GM18873 (cell line): Measurements from ENCODE around the gene FNBP1.
A peak's percentile ranks its signal among the peaks of the same experiment; 100 is the strongest.

Experiments
- ATAC-seq: cut with Tn5 transposase; IDR thresholded peaks from one replicate; pipeline ENCODE4 v1.9.1; 2021; ENCODE audit warnings: mild to moderate bottlenecking, moderate library complexity, moderate number of reproducible peaks; ENCODE audit not compliant: unreplicated experiment, low FRiP score

Gene FNBP1

DNA sequence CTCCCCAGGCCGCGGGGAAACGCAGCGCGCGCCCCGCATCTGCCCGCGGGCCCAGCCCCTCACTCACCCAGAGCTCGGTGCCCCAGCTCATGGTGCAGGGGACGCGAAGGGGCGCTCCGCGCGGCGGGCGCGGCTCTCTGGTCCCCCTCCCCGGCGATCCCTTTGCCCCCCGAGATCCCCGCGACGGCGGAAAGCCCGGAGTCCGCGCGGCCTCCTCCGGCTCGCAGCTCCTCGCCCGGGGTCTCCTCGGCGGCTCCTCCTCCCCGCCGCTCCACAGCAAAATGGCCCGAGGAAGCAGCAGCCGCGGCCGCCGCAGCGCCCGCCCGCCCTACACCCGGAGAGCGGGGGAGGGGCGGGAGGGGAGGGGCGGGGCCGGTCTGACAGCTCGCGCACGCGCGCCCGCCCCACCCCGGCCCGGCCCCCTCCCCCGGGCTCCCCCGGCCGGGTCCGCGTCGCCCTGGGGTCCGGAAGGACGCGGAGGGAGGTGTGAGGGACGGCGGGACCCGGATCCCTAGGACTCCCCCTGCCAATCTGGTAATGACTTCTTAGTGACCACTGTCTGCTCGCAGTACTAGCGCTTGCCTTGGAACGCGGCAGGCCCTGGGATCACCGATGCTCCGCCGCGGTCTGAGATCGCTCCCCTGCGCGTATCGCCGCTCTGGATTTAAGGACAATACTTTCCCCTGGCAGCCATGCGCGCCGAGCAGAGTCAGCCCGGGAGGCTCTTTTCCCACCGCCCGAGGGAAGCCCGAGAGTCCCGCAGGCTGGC lies at the start of gene FNBP1:
FNBP1 (minus strand) TSS at position 305 of the 769 bp plus-strand sequence; CDS start at position 91, 214 bp downstream.
- ATAC-seq: no peak

DNA sequence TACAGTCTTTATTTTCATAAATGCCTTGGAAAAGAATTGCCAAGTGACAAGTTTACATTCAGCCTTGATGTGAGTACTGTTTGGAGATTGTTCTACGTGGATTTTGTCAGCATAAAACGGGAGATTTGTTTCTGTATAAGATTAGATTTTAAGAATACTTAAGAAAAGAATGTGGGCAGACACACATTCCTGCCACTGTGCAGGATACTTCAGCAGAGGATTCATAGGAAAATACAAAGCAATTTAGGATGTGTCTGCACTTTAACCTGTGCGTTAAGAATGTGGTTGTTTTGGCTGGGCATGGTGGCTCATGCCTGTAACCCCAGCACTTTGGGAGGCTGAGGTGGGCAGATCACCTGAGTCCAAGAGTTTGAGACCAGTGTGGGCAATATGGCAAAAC lies 47.9 kb upstream of the FNBP1 start:
- ATAC-seq: no peak

DNA sequence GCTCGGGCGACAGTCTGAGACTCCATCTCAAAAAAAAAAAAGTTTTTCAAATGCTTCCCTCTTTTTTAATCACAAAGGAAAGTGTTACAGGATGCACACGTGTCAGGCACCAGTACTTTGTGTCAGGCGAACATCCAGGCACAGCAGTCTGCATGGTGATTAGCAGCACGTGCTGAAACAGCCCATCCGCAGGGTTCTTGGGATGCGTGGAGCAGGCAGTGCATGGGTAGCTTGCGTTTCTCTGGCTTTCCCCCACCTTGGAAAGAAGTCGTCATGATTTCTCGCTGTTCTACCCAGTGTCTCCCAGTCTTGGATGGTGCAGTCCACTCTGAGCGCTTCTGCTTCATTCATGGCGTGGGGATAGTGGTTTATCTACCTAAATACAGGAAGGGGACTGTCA lies 46.2 kb upstream of the FNBP1 start:
- no peak for ATAC-seq

DNA sequence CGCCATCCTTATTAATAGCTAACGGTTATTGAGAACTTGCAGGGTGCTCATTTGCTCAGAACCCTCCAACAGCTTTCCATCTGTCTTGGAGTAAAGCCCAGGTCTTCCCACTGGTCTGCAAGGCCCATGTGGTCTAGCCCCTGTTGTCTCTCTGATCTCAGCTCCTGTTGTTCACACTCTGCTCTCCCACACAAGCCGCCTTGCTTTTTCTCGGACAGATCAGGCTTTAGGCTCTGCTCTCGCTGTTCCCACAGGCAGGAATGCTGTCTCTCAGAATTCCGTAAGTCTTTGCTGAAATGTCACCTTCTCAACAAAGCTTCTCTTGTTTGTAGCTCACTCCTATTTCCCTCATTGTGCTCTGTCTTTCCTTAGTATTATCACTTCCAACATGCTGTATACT lies 45.1 kb upstream of the FNBP1 start:
- ATAC-seq: no peak

DNA sequence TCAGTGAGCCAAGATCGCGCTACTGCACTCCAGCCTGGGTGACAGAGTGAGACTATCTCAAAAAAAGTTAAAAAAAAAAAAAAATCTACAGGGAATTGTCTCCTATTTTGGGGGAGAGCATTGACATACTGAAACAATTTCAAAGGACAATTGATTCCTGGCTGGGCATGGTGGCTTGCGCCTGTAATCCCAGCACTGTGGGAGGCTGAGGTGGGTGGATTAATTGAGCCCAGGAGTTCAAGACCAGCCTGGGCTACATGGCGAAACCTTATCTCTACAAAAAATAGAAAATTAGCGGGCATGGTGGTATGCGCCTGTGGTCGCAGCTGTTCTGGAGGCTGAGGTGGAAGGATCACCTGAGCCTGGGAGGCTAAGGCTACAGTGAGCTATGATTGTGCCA lies 41.3 kb upstream of the FNBP1 start:
- ATAC-seq: no peak

DNA sequence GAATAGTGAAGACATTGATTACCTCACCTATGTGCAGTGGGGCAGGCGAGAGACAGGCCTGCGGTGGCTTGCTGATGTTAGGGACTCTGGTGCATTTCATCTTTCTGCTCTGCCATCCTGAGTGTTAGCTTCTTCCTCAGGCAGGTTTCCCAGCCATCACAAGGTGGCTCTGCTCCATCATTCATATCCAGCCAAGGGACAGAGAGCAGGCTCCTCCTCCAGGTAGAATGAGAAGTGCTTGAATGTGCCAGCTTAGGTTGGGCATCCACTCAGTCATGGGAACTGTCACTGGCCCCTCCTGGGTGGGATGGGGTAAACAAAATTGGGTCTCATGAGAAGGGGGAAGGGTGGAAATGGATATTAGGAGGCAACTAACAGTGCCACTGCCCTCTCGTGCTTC lies 35.6 kb upstream of the FNBP1 start:
- ATAC-seq: no peak

DNA sequence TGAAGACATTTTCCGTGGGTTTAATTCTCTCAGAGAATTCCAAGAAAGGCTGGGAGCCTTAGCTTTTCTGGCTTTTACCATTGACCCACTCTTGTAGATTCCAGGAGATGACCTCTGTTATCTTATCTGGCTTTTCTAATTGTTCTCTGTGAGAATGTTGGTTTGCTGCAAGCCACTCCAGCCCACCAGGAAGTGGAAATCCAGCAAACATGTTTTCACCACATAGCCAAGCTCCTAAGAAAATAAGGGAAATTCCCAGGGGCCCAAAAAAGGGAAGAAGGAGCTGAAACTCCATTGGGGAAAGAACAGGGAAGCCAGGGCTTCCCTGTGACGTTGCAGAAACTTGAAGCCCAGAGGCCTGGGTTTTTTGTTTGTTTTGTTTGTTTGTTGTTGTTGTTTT lies 30.4 kb upstream of the FNBP1 start:
- ATAC-seq: no peak

DNA sequence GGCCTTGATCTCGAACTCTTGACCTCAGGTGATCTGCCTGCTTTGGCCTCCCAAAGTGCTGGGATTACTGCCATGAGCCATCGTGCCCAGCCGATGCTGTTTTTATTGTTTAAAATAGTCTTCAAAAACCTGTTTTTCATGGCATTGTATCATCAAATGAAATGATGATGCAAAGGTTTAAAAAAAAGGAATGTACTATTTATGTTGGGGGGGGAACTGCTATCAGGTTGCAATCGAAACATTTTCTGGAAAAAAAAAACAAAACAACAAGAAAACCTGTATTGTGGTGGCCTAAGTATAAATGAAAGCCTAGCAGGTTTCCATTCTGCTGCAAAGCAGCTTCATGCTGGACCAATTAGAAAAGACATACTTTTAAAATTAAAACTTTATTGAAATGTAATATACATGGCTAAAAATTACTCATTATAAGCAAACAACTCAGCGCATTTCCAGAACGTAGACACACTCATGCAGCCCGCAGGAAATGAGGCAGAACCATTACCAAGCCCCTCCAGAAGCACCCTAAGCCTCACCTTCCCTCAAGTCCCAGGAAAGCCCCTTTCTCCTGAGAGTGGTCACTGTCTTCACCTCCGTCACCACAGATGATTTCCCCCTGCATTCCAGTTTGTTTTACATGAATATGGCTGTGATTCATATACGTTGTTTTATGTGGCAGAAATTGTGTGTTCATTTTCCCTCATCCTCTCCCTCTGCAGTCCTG lies 29.7 kb upstream of the FNBP1 start:
- no peak for ATAC-seq

DNA sequence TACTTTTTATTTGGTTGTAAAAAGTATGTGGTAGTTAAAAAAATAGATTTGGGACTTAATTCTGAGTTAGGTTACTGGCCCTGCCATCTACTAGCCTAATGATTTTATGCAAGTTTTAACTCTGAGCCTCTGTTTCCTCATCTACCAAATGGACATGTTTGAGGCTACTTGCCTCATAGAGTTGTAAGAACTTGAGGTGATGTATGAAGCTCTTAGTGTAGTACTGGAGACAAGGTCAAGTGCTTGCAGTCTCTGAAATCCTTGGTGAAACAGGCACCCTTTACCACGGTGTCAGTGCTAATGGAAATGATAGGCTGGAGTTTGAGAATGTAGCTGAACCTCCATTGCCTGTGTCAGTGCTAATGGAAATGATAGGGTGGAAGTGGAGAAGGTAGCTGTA lies 26.1 kb upstream of the FNBP1 start:
- ATAC-seq: no peak

DNA sequence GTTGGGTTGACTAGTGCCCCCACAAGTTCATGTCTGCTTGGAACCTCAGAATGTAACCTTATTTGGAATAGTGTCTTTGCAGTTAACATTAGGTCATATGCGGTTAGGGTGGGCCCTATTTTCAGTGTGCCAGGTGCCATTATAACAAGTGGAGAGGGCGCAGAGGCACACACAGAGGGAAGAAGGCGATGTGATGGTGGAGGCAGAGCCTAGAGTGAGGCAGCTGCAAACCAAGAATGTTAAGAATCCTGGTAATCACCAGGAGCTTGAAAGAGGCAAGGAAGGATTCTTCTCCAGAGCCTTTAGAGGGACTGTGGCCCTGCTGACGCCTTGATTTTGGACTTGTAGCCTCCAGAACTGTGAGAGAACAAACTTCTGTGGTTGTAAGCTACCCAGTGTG lies 21.6 kb upstream of the FNBP1 start:
- ATAC-seq: no peak

DNA sequence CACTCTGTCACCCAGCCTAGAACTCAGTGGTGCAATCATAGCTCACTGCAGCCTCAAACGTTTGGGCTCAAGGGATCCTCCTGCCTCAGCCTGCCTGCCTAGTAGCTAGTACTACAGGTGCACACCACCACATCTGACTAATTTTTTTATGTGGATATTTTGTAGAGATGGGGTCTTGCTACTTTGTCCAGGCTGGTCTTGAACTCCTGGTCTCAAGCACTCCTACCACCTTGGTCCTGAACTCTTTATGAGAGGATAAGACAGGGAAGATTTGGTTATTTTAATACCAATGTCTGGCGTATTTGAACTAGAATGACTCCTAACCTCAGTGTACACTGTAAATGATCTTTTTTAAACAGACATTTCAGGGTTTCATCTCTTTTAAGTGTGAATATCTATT lies 19.8 kb upstream of the FNBP1 start:
- ATAC-seq: no peak

DNA sequence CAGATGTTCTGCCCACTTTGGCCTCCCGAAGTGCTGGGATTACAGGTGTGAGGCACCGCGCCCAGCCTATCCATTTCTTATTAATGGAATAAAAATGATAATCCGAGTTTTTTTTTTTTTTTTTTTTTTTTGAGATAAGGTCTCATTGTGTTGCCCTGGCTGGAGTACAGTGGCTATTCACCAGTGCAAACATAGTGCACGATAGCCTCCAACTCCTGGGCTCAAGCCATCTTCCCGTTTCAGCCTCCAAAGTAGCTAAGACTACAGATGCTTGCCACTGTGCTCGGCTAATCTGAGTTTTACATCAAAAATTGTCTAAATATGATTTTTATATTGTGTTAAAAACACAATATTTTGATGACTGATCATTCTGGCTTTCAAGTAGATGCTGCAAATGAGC lies 17.3 kb upstream of the FNBP1 start:
- no peak for ATAC-seq

DNA sequence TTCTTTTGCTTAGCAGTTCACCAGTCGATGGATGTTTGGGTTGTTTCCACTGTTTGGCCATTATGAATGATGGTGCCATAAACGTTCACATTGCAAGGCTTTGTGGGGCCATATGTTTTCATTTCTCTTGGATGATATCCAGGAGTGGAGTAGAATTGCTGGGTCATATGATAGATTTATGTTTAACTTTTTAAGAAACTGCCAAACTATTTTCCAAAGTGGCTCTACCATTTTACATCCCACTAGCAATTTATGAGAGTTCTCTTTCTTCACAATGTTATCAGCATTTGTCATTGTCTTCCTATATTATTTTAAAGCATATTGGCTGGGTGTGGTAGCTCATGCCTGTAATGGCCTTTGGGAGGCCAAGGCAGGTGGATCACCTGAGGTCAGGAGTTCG lies 15.9 kb upstream of the FNBP1 start:
- ATAC-seq: no peak

DNA sequence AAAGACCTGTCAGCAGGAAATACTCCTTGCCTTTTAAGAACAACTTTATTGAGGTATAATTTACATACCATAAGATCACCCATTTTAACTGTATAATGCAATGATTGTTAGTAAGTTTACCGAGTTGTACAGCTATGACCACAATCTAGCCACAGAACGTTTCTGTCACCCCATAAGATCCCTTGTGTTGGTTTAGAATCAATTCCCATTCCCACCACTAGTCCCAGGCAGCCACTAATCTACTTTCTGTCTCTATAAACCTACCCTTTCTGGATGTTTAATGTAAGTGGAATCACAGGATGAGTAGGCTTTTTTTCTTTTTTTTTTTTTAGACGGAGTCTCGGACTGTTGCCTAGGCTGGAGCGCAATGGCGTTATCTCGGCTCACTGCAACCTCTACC lies 15.2 kb upstream of the FNBP1 start:
- ATAC-seq: no peak

DNA sequence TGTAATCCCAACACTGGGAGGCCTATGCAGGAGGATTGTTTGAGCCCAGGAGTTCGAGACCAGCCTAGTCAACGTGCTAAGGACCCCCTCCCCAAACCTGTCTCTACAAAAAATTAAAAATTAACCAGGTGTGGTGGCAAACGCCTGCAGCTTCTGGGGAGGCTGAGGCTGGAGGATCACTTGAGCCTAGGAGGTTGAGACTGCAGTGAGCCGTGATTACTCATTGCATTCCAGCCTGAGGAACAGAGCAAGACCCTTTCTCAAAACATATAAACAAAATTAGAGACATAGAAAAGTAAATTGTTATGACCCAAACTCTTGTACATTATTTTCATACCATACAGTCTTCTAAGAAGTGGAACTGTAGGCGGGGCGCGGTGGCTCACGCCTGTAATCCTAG lies 11.8 kb upstream of the FNBP1 start:
- ATAC-seq: no peak

DNA sequence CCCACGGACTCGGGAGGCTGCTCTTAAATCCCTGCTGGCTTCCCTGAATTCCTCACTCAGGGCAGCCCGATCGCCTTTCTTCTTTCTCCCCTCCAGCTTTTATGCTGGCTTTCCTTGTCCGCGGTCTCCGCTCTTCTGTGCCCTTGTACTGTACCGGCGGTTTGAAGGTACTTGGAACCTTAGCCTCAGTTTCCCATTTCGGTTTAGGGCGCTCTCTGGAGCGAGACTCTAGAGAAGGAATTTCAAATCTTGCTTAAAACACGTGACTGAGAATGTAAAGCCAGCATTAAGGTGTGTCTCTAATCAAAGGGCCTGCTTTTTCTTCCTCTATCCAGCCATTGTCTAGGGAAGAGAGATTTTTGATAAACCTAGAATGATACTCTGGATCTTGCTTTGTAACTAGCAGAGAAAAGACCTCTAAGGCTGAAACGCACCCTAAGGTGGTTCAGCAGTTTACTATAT lies 11.4 kb upstream of the FNBP1 start:
- no peak for ATAC-seq

DNA sequence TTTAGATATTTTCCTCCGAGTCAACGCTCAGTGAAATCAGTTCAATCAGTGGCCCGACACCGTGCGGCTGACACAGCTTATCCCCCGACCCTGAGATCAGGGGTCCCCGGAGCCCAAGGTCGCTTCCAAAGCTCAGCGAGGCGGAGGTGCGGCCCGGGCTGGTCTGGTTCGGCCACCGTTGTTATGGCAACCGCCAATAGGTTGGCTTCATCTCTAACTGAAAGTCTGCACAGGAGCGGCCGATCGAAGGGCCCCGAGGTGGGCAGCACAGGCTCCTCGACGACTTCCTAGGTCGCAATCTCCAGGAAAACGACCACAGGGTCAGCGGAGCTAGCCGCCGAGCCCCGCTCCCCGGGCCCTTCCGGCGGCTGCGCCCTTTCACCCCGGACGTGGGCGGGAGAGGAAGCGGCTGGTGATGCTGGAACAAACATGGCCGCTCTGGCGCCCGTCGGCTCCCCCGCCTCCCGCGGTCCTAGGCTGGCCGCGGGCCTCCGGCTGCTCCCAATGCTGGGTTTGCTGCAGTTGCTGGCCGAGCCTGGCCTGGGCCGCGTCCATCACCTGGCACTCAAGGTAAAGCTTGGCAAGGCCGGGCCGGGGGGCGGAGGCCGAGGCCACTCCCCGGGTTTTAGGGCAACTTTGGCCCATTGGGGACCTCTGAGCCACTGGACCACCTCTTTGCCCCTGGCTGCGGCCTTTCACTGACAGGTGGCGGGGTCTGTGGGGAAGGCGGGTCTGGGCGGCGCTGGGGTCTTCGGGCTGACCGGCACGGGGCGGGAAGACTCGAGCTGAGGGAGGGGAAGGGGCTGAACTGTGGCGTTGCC lies 10.7 kb upstream of the FNBP1 start, which contains the start of gene GPR107:
GPR107 (plus strand) TSS at position 403 of the 821 bp plus-strand sequence; CDS start at position 430, 27 bp downstream.
- peak; percentile 62 for ATAC-seq

DNA sequence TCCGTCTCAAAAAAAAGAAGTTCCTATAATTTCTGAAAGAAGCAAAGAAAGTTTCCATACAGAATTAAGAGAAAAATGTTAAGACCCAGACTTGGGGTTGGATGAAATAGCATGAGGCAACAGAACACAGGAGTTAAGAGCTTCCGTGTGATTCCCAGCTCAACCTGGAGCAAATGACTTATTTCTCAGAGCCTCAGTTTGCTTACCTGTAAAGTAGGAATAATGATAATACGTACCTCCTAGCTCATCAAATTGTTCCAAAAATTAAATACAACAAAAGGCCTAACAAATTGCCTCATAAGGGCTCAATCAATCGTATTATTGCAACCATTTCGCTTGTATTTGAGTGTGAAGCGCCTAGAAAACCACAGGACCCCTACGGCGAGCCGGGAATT lies 10.1 kb upstream of the FNBP1 start:
- ATAC-seq: no peak

DNA sequence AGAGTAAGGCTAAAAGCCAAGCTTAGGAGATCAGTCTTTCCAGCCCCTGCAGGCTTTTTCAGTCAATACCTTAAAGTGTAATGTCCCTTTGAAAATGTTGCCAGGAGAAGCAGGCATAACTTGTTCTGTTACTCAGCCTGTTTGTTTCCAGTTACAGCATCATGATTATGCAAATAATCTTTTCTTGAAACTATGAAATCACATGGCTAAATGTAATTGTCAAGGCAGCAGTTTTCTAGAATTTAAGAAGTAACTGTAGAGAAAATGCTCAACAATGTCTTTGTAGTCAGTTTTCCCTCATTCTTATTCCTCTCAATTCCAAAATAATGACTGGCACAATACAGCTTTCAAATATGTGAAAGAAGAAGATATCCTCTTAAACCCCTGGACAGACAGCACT lies 8.9 kb upstream of the FNBP1 start:
- ATAC-seq: no peak

DNA sequence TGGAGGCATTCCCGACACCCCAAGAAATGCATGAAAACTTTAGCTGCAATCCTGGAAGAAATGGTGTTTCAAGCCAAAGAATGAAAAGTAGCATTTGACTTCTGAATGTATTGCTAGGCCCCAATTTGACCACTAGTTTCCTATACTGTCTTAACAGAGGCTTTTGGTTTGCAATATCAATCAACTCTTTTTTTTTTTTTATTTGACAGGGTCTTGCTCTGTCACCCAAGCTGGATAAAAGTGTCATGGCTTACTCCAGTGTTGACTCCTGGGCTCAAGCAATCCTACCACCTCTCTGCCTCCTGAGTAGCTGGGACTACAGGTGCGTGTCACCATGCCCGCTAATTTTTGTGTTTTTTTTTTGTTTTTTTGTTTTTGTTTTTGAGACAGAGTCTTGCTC lies 7.5 kb upstream of the FNBP1 start:
- no peak for ATAC-seq
